Caco-2 (cell line): Measurements from ENCODE around the gene GPR137B. TPM values are rescaled to one million over a fixed set of nuclear protein-coding genes. Genes with fewer than 3 reads are reported as not detected.

ENCODE experiments used
- BruUV-seq: library from RNA; stranded (reverse); fragments of 400-500 nt; replicated peaks from 2 replicates; lab custom pipeline; 2021; lab: Mats Ljungman, UMichigan
- CTCF ChIA-PET: fragments of 300-600 bp; sonication (Branson Sonifier 250); formaldehyde crosslinking; loops from one replicate; lab custom pipeline; 2022; ENCODE audit warnings: antibody characterized with exemption; lab: Charles Lee
- POLR2A ChIA-PET: fragments of 300-600 bp; sonication (Branson Sonifier 250); formaldehyde crosslinking; loops from one replicate; lab custom pipeline; 2022; ENCODE audit warnings: antibody characterized with exemption; lab: Charles Lee
- DNase-seq, 2 experiments: peaks; one replicate each; pipeline versions ENCODE4 v3.0.0 to v3.0.0-alpha.2; 2020 to 2022
- H3K27me3 ChIP-seq: replicated peaks from 2 replicates; pipeline ENCODE4 v1.6.0; 2011; ENCODE audit warnings: low read length; ENCODE audit not compliant: control insufficient read depth, insufficient read depth
- H3K36me3 ChIP-seq: 2 replicates; pipeline ENCODE4 v1.5.1; 2011; ENCODE audit warnings: low read length; ENCODE audit not compliant: control insufficient read depth, insufficient read depth
- H3K4me1 ChIP-seq: fragments of 250-450 bp; sonication (Bioruptor Pico); 2 replicates; pipeline ENCODE4 v1.5.1; 2020; ENCODE audit warnings: mild to moderate bottlenecking
- H3K4me3 ChIP-seq: 2 replicates; pipeline ENCODE4 v1.5.1; 2011; ENCODE audit warnings: low read depth, mild to moderate bottlenecking, control low read depth, low read length
- H3K9me3 ChIP-seq: fragments of 250-450 bp; sonication (Bioruptor Pico); 2 replicates; pipeline ENCODE4 v1.5.1; 2020; ENCODE audit warnings: mild to moderate bottlenecking, moderate library complexity
- H3K27ac Mint-ChIP-seq: one replicate; pipeline ENCODE4 v1.8.0; 2022; ENCODE audit warnings: mixed read lengths; ENCODE audit not compliant: unreplicated experiment
- H3K27me3 Mint-ChIP-seq: one replicate; pipeline ENCODE4 v1.8.0; 2022; ENCODE audit warnings: mixed read lengths; ENCODE audit not compliant: insufficient read depth, unreplicated experiment
- H3K36me3 Mint-ChIP-seq: one replicate; pipeline ENCODE4 v1.8.0; 2022; ENCODE audit warnings: mild to moderate bottlenecking, mixed read lengths; ENCODE audit not compliant: insufficient read depth, unreplicated experiment
- H3K4me1 Mint-ChIP-seq: one replicate; pipeline ENCODE4 v1.8.0; 2022; ENCODE audit warnings: low read depth, mixed read lengths; ENCODE audit not compliant: unreplicated experiment
- H3K4me3 Mint-ChIP-seq: one replicate; pipeline ENCODE4 v1.8.0; 2022; ENCODE audit warnings: mild to moderate bottlenecking, moderate library complexity, mixed read lengths; ENCODE audit not compliant: unreplicated experiment
- H3K9me3 Mint-ChIP-seq: one replicate; pipeline ENCODE4 v1.8.0; 2022; ENCODE audit warnings: mixed read lengths; ENCODE audit not compliant: unreplicated experiment
- intact Hi-C: fragments of 100-400 bp; cut with micrococcal nuclease; formaldehyde crosslinking; loops from one replicate; pipeline ENCODE4 v1.10.0; 2022; ENCODE audit not compliant: unreplicated experiment
- total RNA-seq: library from RNA; stranded (reverse); gene quantifications from 2 replicates; pipeline ENCODE4 v1.2.3, GENCODE V29; 2022
- TF ChIP-seq, protein P1 (sequence below), 2 experiments: fragments of 200-600 bp in 1 of 2; IDR thresholded peaks; 1 replicate in 1 of 2; 2 replicates in 1 of 2; pipeline versions ENCODE4 v1.5.1 to v1.8.0; 2011 to 2022; ENCODE audit warnings: antibody characterized with exemption in 1 of 2, control low read depth in 1 of 2, inconsistent platforms in 1 of 2, low read depth in 1 of 2, low read length in 1 of 2, mild to moderate bottlenecking in 1 of 2, moderate library complexity in 1 of 2; ENCODE audit not compliant: insufficient read depth in 1 of 2, severe bottlenecking in 1 of 2, unreplicated experiment in 1 of 2

Gene GPR137B
- total RNA-seq, 1 experiment from 2014 or later = 5.9 TPM

DNA sequence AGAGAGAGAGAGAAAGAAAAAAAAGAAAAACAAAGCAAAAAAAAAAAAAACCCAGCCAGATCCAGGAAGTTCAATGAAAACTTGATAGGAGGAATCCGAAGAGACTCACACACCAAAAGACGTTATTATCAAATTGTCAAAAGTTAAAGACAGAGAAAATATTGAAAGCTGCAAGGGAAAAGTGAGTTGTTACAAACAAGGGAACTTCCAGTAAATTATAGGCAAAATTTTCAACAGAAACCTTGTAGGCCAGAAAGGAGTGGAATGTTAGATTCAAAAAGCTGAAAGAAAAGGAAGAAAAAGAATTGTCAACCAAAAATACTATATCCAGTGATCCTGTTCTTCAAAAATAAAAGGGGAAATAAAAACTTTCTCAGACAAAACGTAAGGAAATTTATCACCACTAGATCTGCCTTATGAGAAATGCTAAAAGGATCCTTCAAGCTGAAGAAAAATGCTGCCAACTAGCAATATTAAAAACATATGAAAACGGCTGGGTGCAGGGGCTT lies 115.8 kb downstream of the GPR137B start:
- intact Hi-C loops = no loop called here
- peaks cover 14% of the 10 kb centered on the region for H3K4me1 Mint-ChIP-seq
- no peak overlapping the region for H3K27ac Mint-ChIP-seq
- TF ChIP-seq, protein P1, sequence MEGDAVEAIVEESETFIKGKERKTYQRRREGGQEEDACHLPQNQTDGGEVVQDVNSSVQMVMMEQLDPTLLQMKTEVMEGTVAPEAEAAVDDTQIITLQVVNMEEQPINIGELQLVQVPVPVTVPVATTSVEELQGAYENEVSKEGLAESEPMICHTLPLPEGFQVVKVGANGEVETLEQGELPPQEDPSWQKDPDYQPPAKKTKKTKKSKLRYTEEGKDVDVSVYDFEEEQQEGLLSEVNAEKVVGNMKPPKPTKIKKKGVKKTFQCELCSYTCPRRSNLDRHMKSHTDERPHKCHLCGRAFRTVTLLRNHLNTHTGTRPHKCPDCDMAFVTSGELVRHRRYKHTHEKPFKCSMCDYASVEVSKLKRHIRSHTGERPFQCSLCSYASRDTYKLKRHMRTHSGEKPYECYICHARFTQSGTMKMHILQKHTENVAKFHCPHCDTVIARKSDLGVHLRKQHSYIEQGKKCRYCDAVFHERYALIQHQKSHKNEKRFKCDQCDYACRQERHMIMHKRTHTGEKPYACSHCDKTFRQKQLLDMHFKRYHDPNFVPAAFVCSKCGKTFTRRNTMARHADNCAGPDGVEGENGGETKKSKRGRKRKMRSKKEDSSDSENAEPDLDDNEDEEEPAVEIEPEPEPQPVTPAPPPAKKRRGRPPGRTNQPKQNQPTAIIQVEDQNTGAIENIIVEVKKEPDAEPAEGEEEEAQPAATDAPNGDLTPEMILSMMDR (IDR thresholded peaks at IDR 0.05; ENCODE audit: insufficient read depth in 1 of 2, low read depth in 1 of 2, low read length in 1 of 2, severe bottlenecking in 1 of 2, unreplicated experiment in 1 of 2) = no peak
- Histone ChIP-seq H3K4me3 (no peak overlapping the region), H3K9me3 (peaks cover 8% of the 10 kb centered on the region; the same call in 1 of the 2 replicates), H3K4me1 (0 out of 2 replicates have a peak, but pooled peaks cover 4% of the 10 kb centered on the region), H3K36me3 (no peaks in the 10 kb centered on the region), H3K27me3 (no peaks in the 10 kb centered on the region; the same call in 1 of the 2 replicates)
- peaks cover 23% of the 10 kb centered on the region for H3K9me3 Mint-ChIP-seq
- H3K27me3 Mint-ChIP-seq = peaks cover 3% of the 10 kb centered on the region
- H3K36me3 Mint-ChIP-seq = no peaks in the 10 kb centered on the region
- DNase-seq = no peak
- ChIA-PET POLR2A (no interaction called here), CTCF (interaction anchor here (0.6 kb wide), 1 partner anchor 44 kb away, joined by 3 read pairs; no protein-coding TSS in a partner anchor)
- no peak overlapping the region for H3K4me3 Mint-ChIP-seq
- no TSS peak for BruUV-seq

Other genes with a start within 250 kb of the GPR137B start
- gene NID1, start 77.4 kb upstream of the GPR137B start, total RNA-seq = 43.7 and 48.5 TPM in 2 replicates
- gene ERO1B, start 139.4 kb downstream of the GPR137B start, total RNA-seq = 2.3 and 2.6 TPM in 2 replicates